C4-2B (cell line): ENCODE measurements around the gene PRKD1.

ENCODE experiments used
- ZFX ChIP-seq: fragments of 450-650 bp; IDR thresholded peaks from 2 replicates; pipeline ENCODE4 v1.6.1; 2017
- TF ChIP-seq, protein P1 (sequence below): fragments of 450-650 bp; conservative IDR thresholded peaks from 2 replicates; pipeline ENCODE4 v1.5.1; 2017; ENCODE audit warnings: mild to moderate bottlenecking

DNA sequence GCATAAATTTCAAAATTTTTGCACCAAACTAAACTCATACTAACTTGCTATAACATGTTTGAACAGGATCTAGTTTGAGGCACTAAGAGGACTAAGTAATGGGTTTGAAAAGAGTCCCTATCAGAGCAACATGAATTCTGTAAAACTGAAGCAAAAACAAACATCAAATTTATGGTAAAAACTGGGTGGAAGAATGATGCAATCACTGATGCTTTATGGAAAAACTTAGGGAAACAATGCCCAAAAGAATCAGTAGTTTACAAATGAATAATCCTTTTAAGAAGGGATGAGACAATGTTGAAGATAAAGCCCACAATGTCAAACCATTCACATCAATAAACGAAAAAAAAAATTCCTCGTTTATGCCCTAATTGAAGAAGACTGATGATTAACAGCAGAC is 88.9 kb downstream of the PRKD1 start:
- TF ChIP-seq, protein P1, sequence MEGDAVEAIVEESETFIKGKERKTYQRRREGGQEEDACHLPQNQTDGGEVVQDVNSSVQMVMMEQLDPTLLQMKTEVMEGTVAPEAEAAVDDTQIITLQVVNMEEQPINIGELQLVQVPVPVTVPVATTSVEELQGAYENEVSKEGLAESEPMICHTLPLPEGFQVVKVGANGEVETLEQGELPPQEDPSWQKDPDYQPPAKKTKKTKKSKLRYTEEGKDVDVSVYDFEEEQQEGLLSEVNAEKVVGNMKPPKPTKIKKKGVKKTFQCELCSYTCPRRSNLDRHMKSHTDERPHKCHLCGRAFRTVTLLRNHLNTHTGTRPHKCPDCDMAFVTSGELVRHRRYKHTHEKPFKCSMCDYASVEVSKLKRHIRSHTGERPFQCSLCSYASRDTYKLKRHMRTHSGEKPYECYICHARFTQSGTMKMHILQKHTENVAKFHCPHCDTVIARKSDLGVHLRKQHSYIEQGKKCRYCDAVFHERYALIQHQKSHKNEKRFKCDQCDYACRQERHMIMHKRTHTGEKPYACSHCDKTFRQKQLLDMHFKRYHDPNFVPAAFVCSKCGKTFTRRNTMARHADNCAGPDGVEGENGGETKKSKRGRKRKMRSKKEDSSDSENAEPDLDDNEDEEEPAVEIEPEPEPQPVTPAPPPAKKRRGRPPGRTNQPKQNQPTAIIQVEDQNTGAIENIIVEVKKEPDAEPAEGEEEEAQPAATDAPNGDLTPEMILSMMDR: no peak
- TF ChIP-seq ZFX: no peak
